Nephron progenitor cell (in vitro differentiated cells): ENCODE data around the gene EBF3.

Experiments used
- DNase-seq: peaks from one replicate; pipeline ENCODE4 v3.0.0; 2021
- H3K27ac Mint-ChIP-seq: 2 replicates; pipeline ENCODE4 v1.8.0; 2021; ENCODE audit warnings: mild to moderate bottlenecking, moderate library complexity, mixed read lengths
- H3K27me3 Mint-ChIP-seq: 2 replicates; pipeline ENCODE4 v1.8.0; 2021; ENCODE audit warnings: mild to moderate bottlenecking, low read depth, mixed read lengths; ENCODE audit not compliant: poor library complexity
- H3K36me3 Mint-ChIP-seq: 2 replicates; pipeline ENCODE4 v1.8.0; 2021; ENCODE audit warnings: low read depth, mixed read lengths
- H3K4me1 Mint-ChIP-seq: 2 replicates; pipeline ENCODE4 v1.8.0; 2021; ENCODE audit warnings: mixed read lengths
- H3K4me3 Mint-ChIP-seq: 2 replicates; pipeline ENCODE4 v1.8.0; 2021; ENCODE audit warnings: mild to moderate bottlenecking, moderate library complexity, mixed read lengths
- H3K9me3 Mint-ChIP-seq: 2 replicates; pipeline ENCODE4 v1.8.0; 2021; ENCODE audit warnings: mild to moderate bottlenecking, moderate library complexity, mixed read lengths
- TF ChIP-seq, protein P1 (sequence below): fragments of 200-600 bp; sonication (generic); IDR thresholded peaks from 2 replicates; pipeline ENCODE4 v1.5.0; 2021; ENCODE audit warnings: antibody characterized with exemption

The EBF3 gene

DNA sequence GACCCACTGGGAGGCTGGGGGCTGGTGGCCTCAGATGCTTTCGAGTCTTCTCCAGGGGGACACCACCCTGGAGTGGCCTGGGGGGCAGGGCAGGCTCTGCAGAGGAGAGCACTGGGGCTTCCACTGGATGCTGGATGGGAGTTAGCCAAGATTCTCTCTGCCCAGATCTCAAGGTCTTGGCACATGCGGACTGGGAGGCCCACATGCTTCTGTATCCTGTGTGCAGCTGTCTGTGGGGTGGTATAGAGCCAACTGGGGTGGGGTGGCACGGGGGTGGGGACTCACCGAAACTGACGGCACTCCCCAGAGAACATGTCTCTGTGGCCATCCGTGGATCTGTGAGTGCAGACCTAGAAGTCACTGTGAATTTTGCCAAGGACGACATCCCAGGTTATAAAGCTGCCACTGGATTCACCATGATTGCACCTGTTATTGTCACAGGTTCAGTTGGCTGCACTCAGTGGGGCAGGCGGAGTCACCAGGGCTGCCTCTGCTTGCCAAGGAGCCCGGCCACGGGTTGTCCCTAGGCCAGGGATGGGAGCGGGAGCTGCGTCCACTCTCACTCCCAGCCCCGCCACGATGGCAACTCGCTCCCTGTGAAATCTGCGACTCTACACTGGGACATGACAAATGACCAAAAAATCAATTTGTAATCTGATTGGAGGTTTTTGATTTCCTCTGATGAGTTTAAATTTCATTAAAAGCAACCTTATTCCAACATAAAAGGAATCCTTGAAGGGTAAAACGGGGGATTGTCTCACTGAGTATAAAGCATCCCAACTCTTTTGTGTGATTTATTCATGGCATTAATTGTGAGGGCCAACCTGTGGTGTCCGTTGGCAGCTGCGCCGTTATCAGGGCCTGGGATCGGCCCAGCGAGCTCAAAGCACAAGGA lies 131.3 kb downstream of the EBF3 start:
- H3K36me3 Mint-ChIP-seq, result peaks cover 21% of the 10 kb centered on the region
- H3K27me3 Mint-ChIP-seq, result peaks cover 3% of the 10 kb centered on the region
- peaks cover 39% of the 10 kb centered on the region for H3K4me1 Mint-ChIP-seq
- H3K4me3 Mint-ChIP-seq, result no peak overlapping the region
- TF ChIP-seq, protein P1, sequence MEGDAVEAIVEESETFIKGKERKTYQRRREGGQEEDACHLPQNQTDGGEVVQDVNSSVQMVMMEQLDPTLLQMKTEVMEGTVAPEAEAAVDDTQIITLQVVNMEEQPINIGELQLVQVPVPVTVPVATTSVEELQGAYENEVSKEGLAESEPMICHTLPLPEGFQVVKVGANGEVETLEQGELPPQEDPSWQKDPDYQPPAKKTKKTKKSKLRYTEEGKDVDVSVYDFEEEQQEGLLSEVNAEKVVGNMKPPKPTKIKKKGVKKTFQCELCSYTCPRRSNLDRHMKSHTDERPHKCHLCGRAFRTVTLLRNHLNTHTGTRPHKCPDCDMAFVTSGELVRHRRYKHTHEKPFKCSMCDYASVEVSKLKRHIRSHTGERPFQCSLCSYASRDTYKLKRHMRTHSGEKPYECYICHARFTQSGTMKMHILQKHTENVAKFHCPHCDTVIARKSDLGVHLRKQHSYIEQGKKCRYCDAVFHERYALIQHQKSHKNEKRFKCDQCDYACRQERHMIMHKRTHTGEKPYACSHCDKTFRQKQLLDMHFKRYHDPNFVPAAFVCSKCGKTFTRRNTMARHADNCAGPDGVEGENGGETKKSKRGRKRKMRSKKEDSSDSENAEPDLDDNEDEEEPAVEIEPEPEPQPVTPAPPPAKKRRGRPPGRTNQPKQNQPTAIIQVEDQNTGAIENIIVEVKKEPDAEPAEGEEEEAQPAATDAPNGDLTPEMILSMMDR, result no peak
- no peak for DNase-seq
- H3K9me3 Mint-ChIP-seq, result no peaks in the 10 kb centered on the region
- H3K27ac Mint-ChIP-seq, result no peak overlapping the region

DNA sequence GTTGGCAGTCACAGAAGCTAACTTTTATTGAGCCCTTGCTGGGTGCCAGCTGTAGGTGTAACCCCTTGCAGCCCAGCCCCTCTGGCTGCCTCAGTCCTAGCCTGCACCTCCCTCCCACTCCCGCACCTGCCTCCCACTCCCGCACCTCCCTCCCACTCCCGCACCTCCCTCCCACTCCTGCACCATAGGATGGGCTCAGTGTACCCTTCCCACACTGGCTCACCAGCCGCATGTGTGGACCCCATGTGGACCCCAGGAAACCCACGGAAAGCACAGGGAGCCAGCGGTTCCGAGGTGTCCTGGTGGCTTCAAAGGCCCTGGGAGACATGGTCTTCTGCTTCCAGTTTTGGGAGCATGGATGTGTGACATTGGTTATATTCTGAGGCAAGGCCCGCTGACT lies 132.9 kb downstream of the EBF3 start:
- Mint-ChIP-seq H3K27me3 (peaks cover 8% of the 10 kb centered on the region), H3K27ac (no peak overlapping the region), H3K4me1 (peaks cover 34% of the 10 kb centered on the region), H3K4me3 (no peak overlapping the region), H3K9me3 (no peaks in the 10 kb centered on the region), H3K36me3 (peaks cover 6% of the 10 kb centered on the region)
- TF ChIP-seq, protein P1, result no peak
- no peak for DNase-seq

DNA sequence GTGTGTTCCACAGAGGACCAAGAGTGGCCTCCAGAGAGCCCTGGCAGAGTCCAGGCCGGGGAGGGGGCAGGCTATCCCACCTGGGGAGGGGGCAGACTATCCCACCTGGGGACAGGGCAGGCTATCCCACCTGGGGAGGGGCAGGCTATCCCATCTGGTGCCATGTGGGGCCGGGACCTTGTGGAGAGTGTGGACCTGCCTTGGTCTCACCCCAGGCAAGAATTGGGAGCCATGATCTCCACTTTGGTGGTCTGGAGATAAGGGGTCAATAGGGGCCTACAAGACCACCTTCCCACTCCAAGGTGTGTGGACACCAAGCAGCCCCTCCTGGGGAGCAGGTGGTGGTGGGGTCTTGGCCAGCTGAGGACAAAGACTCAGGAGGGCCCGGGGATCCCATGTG lies 138.2 kb downstream of the EBF3 start:
- Mint-ChIP-seq H3K27ac (no peak overlapping the region), H3K4me1 (peaks cover 4% of the 10 kb centered on the region), H3K36me3 (no peaks in the 10 kb centered on the region), H3K4me3 (no peak overlapping the region), H3K27me3 (peaks cover 8% of the 10 kb centered on the region), H3K9me3 (peaks cover 9% of the 10 kb centered on the region)
- no peak for DNase-seq
- TF ChIP-seq, protein P1, result no peak

DNA sequence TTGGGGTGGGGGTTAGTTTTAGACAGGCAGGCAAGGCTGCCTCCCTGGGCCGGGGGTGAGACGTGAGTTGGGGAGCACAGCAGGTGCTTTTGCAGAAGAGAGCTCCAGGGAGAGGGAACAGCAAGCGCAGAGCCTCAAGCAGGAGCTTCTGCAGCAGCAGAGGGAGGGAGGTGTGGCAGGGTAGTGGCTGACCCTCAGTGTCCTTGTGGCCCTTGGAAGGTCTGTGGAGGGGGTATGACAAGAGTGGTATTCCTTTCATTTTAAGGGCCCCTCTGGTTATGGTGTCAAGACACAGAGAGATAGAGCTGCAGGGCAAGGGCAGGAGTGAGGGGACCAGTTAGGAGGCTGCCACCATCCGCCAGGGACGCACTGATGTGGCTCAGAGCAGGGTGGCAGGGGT lies 138.9 kb downstream of the EBF3 start:
- H3K36me3 Mint-ChIP-seq, result no peaks in the 10 kb centered on the region
- no peak overlapping the region for H3K27ac Mint-ChIP-seq
- DNase-seq, result no peak
- peaks cover 8% of the 10 kb centered on the region for H3K27me3 Mint-ChIP-seq
- peaks cover 10% of the 10 kb centered on the region for H3K9me3 Mint-ChIP-seq
- H3K4me3 Mint-ChIP-seq, result no peak overlapping the region
- TF ChIP-seq, protein P1, result no peak
- H3K4me1 Mint-ChIP-seq, result peaks cover 4% of the 10 kb centered on the region

DNA sequence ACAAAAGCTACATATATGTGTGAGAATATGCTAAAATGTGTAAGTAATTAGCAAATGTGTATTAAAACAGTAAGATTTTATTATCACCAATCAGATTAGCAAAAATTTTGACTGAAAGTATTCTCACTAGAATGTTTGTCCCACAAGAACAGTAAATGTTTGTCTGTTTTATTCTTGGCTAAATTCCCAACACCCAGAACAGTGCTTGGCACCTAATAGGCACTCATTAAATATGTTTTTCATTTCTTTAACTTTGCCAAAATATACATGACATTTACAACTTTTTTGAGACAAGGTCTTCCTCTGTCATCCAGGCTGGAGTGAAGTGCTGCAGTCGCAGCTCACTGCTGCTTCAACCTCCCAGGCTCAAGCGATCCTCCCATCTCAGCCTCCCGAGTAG lies 143.6 kb downstream of the EBF3 start:
- no peak overlapping the region for H3K4me3 Mint-ChIP-seq
- TF ChIP-seq, protein P1, result no peak
- H3K36me3 Mint-ChIP-seq, result peaks cover 13% of the 10 kb centered on the region
- no peaks in the 10 kb centered on the region for H3K4me1 Mint-ChIP-seq
- DNase-seq, result no peak
- H3K27ac Mint-ChIP-seq, result no peak overlapping the region
- H3K27me3 Mint-ChIP-seq, result peaks cover 3% of the 10 kb centered on the region
- H3K9me3 Mint-ChIP-seq, result peaks cover 32% of the 10 kb centered on the region

DNA sequence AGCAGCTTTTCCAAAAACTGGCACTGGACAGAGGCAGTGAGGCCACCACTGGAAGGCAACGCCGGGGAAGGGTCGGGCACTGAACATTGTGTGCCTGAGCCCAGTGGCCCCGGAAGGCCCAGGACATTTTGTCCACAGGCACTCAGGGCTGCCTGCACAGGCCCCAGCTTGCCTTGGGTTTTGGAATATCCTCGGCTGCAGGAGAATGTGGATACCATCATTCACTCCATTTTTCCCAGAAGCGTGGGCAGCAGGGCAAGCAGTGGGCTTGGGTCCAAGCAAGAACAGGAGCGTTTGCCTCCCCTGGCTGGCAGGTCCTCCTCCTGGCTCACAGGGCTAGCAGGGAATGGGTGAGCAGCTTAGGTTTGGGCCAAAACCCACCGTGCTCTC lies 147.4 kb downstream of the EBF3 start:
- H3K4me3 Mint-ChIP-seq, result no peak overlapping the region
- peaks cover 13% of the 10 kb centered on the region for H3K36me3 Mint-ChIP-seq
- H3K4me1 Mint-ChIP-seq, result peaks cover 18% of the 10 kb centered on the region
- H3K9me3 Mint-ChIP-seq, result peaks cover 33% of the 10 kb centered on the region
- H3K27me3 Mint-ChIP-seq, result peaks cover 5% of the 10 kb centered on the region
- DNase-seq, result no peak
- TF ChIP-seq, protein P1, result no peak
- H3K27ac Mint-ChIP-seq, result no peak overlapping the region
